Retinal pigment epithelial cell (primary cell): ENCODE measurements around the gene RBP3.

Source experiments
- DNase-seq: peaks from one replicate; pipeline ENCODE4 v3.0.0-alpha.2; 2010; ENCODE audit warnings: low read depth
- H3K4me3 ChIP-seq: 2 replicates; pipeline ENCODE4 v1.5.1; 2011; ENCODE audit warnings: mild to moderate bottlenecking, low read length, control low read depth, moderate library complexity
- TF ChIP-seq, protein P1 (sequence below): conservative IDR thresholded peaks from 2 replicates; pipeline ENCODE4 v1.5.1; 2011; ENCODE audit warnings: low read depth, low read length, control low read depth, inconsistent platforms

The RBP3 gene

DNA sequence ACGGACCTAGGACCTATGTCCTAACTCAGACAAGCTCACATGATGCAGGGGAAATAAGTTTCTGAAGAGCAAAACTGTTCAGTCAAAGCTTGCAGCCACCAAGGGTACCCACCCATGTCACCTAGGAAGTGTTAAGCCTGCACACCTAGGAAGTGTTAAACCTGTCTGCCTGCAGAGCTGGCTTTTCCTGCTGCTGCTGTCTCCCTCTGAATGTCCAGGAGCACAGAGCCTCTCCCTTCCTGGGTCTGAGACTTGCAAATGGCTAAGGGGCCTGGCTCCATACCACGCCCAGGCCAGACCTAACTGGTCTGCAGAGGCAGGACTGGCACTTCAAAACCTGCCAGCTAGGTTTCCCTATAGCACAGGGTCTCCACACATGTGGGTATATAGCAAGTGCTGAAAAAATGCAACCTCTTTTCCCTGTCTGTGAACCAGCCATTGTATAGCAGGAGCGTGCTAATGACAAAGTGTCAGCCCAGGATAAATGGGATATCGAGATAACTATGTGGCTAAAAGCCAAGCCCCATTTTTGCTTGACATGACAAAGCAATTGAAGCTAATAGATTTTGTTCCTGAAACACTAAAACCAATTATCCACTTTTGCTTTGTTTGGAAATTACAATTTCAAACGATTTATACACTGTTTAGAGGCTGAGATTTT, 24.4 kb upstream of the RBP3 start:
- TF ChIP-seq, protein P1, sequence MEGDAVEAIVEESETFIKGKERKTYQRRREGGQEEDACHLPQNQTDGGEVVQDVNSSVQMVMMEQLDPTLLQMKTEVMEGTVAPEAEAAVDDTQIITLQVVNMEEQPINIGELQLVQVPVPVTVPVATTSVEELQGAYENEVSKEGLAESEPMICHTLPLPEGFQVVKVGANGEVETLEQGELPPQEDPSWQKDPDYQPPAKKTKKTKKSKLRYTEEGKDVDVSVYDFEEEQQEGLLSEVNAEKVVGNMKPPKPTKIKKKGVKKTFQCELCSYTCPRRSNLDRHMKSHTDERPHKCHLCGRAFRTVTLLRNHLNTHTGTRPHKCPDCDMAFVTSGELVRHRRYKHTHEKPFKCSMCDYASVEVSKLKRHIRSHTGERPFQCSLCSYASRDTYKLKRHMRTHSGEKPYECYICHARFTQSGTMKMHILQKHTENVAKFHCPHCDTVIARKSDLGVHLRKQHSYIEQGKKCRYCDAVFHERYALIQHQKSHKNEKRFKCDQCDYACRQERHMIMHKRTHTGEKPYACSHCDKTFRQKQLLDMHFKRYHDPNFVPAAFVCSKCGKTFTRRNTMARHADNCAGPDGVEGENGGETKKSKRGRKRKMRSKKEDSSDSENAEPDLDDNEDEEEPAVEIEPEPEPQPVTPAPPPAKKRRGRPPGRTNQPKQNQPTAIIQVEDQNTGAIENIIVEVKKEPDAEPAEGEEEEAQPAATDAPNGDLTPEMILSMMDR, result no peak
- no peak for DNase-seq
- no peak overlapping the region for H3K4me3 ChIP-seq

DNA sequence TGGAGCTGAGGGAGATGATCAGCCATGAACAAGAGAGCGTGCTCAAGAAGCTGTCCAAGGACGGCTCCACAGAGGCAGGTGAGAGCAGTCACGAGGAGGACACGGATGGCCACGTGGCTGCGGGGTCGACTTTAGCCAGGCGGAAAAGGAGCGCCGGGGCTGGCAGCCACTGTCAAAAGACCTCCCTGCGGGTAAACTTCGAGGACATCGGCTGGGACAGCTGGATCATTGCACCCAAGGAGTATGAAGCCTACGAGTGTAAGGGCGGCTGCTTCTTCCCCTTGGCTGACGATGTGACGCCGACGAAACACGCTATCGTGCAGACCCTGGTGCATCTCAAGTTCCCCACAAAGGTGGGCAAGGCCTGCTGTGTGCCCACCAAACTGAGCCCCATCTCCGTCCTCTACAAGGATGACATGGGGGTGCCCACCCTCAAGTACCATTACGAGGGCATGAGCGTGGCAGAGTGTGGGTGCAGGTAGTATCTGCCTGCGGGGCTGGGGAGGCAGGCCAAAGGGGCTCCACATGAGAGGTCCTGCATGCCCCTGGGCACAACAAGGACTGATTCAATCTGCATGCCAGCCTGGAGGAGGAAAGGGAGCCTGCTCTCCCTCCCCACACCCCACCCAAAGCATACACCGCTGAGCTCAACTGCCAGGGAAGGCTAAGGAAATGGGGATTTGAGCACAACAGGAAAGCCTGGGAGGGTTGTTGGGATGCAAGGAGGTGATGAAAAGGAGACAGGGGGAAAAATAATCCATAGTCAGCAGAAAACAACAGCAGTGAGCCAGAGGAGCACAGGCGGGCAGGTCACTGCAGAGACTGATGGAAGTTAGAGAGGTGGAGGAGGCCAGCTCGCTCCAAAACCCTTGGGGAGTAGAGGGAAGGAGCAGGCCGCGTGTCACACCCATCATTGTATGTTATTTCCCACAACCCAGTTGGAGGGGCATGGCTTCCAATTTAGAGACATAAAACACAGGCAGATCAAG, 22.6 kb upstream of the RBP3 start:
- no peak overlapping the region for H3K4me3 ChIP-seq
- no peak for DNase-seq
- TF ChIP-seq, protein P1, result no peak

DNA sequence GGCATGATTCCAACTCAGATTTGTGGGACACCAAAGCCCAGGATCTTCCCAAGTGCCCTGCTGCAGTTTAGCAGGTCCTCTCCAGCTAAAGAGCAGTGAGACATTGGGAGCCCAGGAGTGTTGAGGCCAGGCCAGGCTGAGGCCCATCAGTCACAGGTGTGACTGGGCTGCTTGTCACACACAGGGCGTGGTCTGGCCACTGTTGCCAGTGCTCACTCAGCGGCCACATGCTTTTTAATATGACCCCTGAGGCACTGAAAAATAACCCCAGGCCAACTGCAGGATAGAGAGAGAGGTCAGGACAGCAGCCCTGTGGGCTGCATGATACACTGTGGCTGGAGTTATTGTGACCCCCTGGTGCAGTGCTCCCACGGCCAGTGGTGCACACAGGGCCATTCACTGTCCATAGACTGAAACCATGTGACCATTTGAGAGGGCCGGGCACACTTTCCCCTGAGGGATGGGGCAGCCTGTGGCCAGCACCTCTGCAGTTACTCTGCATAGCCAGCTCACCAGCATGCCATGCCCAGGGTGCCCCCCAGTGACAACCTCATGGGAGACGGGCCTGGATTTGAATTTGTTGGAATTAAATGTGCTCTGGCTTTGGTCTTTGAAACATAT, 21.7 kb upstream of the RBP3 start:
- no peak overlapping the region for H3K4me3 ChIP-seq
- DNase-seq, result no peak
- TF ChIP-seq, protein P1, result no peak

GRCh38 chr10:47326927-47327330, 21.2 kb upstream of the RBP3 start:
- DNase-seq, result no peak
- TF ChIP-seq, protein P1, result no peak
- no peak overlapping the region for H3K4me3 ChIP-seq

- DNase-seq, result no peak
- TF ChIP-seq, protein P1, result no peak
Observed at GRCh38 chr10:47329855-47330254, 18.3 kb upstream of the RBP3 start.

GRCh38 chr10:47330366-47330765, 17.8 kb upstream of the RBP3 start:
- TF ChIP-seq, protein P1, result no peak
- DNase-seq, result no peak
- H3K4me3 ChIP-seq, result no peak overlapping the region

More at GRCh38 chr10:47329855-47330254, 18.3 kb upstream of the RBP3 start:
- no peak overlapping the region for H3K4me3 ChIP-seq
